CD8-positive, alpha-beta memory T cell (primary cell): ENCODE results near the gene KDM4C. TPM values are rescaled to one million over a fixed set of nuclear protein-coding genes. Genes with fewer than 3 reads are reported as not detected.

Experiments
- CTCF ChIA-PET: fragments of 350-600 bp; sonication (Branson Sonifier 250); formaldehyde crosslinking; loops from one replicate; lab custom pipeline; 2021; ENCODE audit warnings: antibody characterized with exemption; lab: Charles Lee
- POLR2A ChIA-PET: fragments of 350-600 bp; sonication (Branson Sonifier 250); formaldehyde crosslinking; loops from one replicate; lab custom pipeline; 2021; ENCODE audit warnings: antibody characterized with exemption; lab: Charles Lee
- DNase-seq, 5 donors: peaks; one replicate each; pipeline versions ENCODE4 v3.0.0 to v3.0.0-alpha.2; 2020 to 2022; ENCODE audit warnings: mixed read lengths in 1 of 5
- H3K27ac ChIP-seq: one replicate; pipeline ENCODE4 v1.7.0; 2013; ENCODE audit warnings: low read depth, mild to moderate bottlenecking, low read length, moderate library complexity
- H3K27me3 ChIP-seq: 2 replicates; pipeline ENCODE4 v1.7.0; 2013; ENCODE audit warnings: low read length, mild to moderate bottlenecking; ENCODE audit not compliant: insufficient read depth, poor library complexity, severe bottlenecking
- H3K36me3 ChIP-seq: 2 replicates; pipeline ENCODE4 v1.7.0; 2013; ENCODE audit warnings: mild to moderate bottlenecking, low read length, moderate library complexity; ENCODE audit not compliant: insufficient read depth
- H3K4me1 ChIP-seq: 2 replicates; pipeline ENCODE4 v1.7.0; 2013; ENCODE audit warnings: mild to moderate bottlenecking, low read length, moderate library complexity; ENCODE audit not compliant: insufficient read depth
- H3K4me3 ChIP-seq: 2 replicates; pipeline ENCODE4 v1.7.0; 2013; ENCODE audit warnings: mild to moderate bottlenecking, low read length
- H3K9me3 ChIP-seq: 2 replicates; pipeline ENCODE4 v1.7.0; 2013; ENCODE audit warnings: mild to moderate bottlenecking, low read length
- H3K27ac Mint-ChIP-seq, 8 donors: one replicate each; pipeline ENCODE4 v1.8.0; 2020 to 2021; ENCODE audit warnings: mixed read lengths in 8 of 8, mild to moderate bottlenecking in 6 of 8, inconsistent platforms in 3 of 8, moderate library complexity in 3 of 8
- H3K27me3 Mint-ChIP-seq, 2 donors: one replicate each; pipeline ENCODE4 v1.8.0; 2020 to 2021; ENCODE audit warnings: mixed read lengths in 2 of 2, mild to moderate bottlenecking in 1 of 2, moderate library complexity in 1 of 2
- H3K36me3 Mint-ChIP-seq, 3 donors: one replicate each; pipeline ENCODE4 v1.8.0; 2020 to 2021; ENCODE audit warnings: mixed read lengths in 3 of 3, inconsistent platforms in 1 of 3, mild to moderate bottlenecking in 1 of 3
- H3K4me1 Mint-ChIP-seq, 3 donors: one replicate each; pipeline ENCODE4 v1.8.0; 2020 to 2021; ENCODE audit warnings: mixed read lengths in 3 of 3, inconsistent platforms in 1 of 3, mild to moderate bottlenecking in 1 of 3
- H3K4me3 Mint-ChIP-seq, 7 donors: one replicate each; pipeline ENCODE4 v1.8.0; 2020 to 2021; ENCODE audit warnings: mixed read lengths in 7 of 7, mild to moderate bottlenecking in 6 of 7, moderate library complexity in 4 of 7, inconsistent platforms in 2 of 7
- H3K9me3 Mint-ChIP-seq, 5 donors: one replicate each; pipeline ENCODE4 v1.8.0; 2020 to 2022; ENCODE audit warnings: mixed read lengths in 5 of 5, mild to moderate bottlenecking in 3 of 5, moderate library complexity in 2 of 5, inconsistent platforms in 1 of 5
- polyA plus RNA-seq: library from polyadenylated mRNA; unstranded; fragments of 300-500 nt; fragmentation: Illumina TruSeq; gene quantifications from one replicate; pipeline ENCODE4 v1.2.3, GENCODE V29; 2021
- total RNA-seq, 2 experiments: library from RNA; stranded (reverse); gene quantifications; one replicate each; pipeline ENCODE4 v1.2.3, GENCODE V29; 2021

Gene KDM4C
- total and polyA plus RNA-seq, 3 experiments from 2014 or later = 25.9 to 31.9 (median 26.8) TPM

- ChIA-PET POLR2A (interaction anchor here (0.5 to 4.3 kb wide), 15 partner anchors 13 to 1772 kb away, joined by 3 to 72 read pairs (median 3); partner anchors contain the start of genes JAK2, RANBP6 and UHRF2), CTCF (interaction anchor here (0.6 to 1.7 kb wide), 7 partner anchors 17 to 276 kb away, joined by 3 to 8 read pairs (median 4); no protein-coding TSS in a partner anchor)
- Histone ChIP-seq H3K27ac (peak overlapping the region; percentile 97), H3K27me3 (no peaks in the 10 kb centered on the region), H3K36me3 (no peaks in the 10 kb centered on the region), H3K4me1 (peaks cover 14% of the 10 kb centered on the region), H3K4me3 (peak overlapping the region; percentile 86), H3K9me3 (no peaks in the 10 kb centered on the region)
- Mint-ChIP-seq H3K9me3 (peaks cover 0 to 2% (median 0%) of the 10 kb centered on the region in 5 donors), H3K27me3 (peaks cover 0 to 7% of the 10 kb centered on the region in 2 donors), H3K4me3 (peak overlapping the region; percentile 94 to 99 (median 97)), H3K36me3 (peaks cover 0 to 15% (median 0%) of the 10 kb centered on the region in 3 donors), H3K4me1 (peaks cover 26 to 42% (median 35%) of the 10 kb centered on the region in 3 donors), H3K27ac (peak overlapping the region; percentile 98 to 100 (median 100))
- DNase-seq = peak; percentile 56 to 83 (median 78)
Observed at GRCh38 chr9:6757132-6757455, 679 bp upstream of the KDM4C start.

GRCh38 chr9:6758248-6758497 lies 400 bp downstream of the KDM4C start:
- Histone ChIP-seq H3K27me3 (no peaks in the 10 kb centered on the region), H3K27ac (peak overlapping the region; percentile 97), H3K9me3 (no peaks in the 10 kb centered on the region), H3K36me3 (no peaks in the 10 kb centered on the region), H3K4me3 (peak overlapping the region; percentile 86), H3K4me1 (peaks cover 14% of the 10 kb centered on the region)
- peaks cover under 1 to 20% (median 2%) of the 10 kb centered on the region in 3 donors for H3K36me3 Mint-ChIP-seq
- DNase-seq = no peak
- H3K4me3 Mint-ChIP-seq = peak overlapping the region; percentile 94 to 99 (median 97)
- H3K27me3 Mint-ChIP-seq = peaks cover 0 to 7% of the 10 kb centered on the region in 2 donors
- CTCF ChIA-PET = interaction anchor here (1.1 to 1.7 kb wide), 3 partner anchors 25 to 54 kb away, joined by 3 to 8 read pairs (median 5); no protein-coding TSS in a partner anchor
- H3K9me3 Mint-ChIP-seq = peaks cover 0 to 2% (median 0%) of the 10 kb centered on the region in 5 donors
- peaks cover 31 to 48% (median 41%) of the 10 kb centered on the region in 3 donors for H3K4me1 Mint-ChIP-seq
- POLR2A ChIA-PET = interaction anchor here (0.6 to 4.3 kb wide), 13 partner anchors 23 to 1773 kb away, joined by 3 to 72 read pairs (median 4); partner anchors contain the start of genes JAK2, RANBP6, RIC1 and UHRF2
- peak overlapping the region; percentile 91 to 100 (median 98) for H3K27ac Mint-ChIP-seq

GRCh38 chr9:6758498-6759184 lies 868 bp downstream of the KDM4C start:
- DNase-seq = peak; percentile 46 to 78 (median 70)
- Histone ChIP-seq H3K4me3 (peak overlapping the region; percentile 86), H3K27me3 (no peaks in the 10 kb centered on the region), H3K9me3 (no peaks in the 10 kb centered on the region), H3K36me3 (no peaks in the 10 kb centered on the region), H3K27ac (peak overlapping the region; percentile 97), H3K4me1 (peaks cover 14% of the 10 kb centered on the region)
- Mint-ChIP-seq H3K4me3 (peak overlapping the region; percentile 94 to 99 (median 97)), H3K9me3 (peaks cover 0 to 4% (median 0%) of the 10 kb centered on the region in 5 donors), H3K27ac (peak overlapping the region; percentile 86 to 100 (median 97)), H3K4me1 (peaks cover 35 to 52% (median 46%) of the 10 kb centered on the region in 3 donors), H3K27me3 (peaks cover 0 to 7% of the 10 kb centered on the region in 2 donors), H3K36me3 (peaks cover 4 to 20% (median 5%) of the 10 kb centered on the region in 3 donors)
- CTCF ChIA-PET = interaction anchor here (0.9 to 1.7 kb wide), 4 partner anchors 8 to 55 kb away, joined by 3 to 5 read pairs (median 3); no protein-coding TSS in a partner anchor
- POLR2A ChIA-PET = interaction anchor here (1.2 to 4.3 kb wide), 8 partner anchors 8 to 751 kb away, joined by 3 to 72 read pairs (median 22); partner anchors contain the start of genes RANBP6 and UHRF2

- Mint-ChIP-seq H3K27me3 (peaks cover 0 to 7% of the 10 kb centered on the region in 2 donors), H3K4me3 (peak overlapping the region; percentile 94 to 99 (median 97)), H3K4me1 (peaks cover 41 to 60% (median 54%) of the 10 kb centered on the region in 3 donors), H3K27ac (peak overlapping the region; percentile 86 to 100 (median 97)), H3K36me3 (peaks cover 4 to 20% (median 5%) of the 10 kb centered on the region in 3 donors), H3K9me3 (peaks cover 0 to 4% (median 0%) of the 10 kb centered on the region in 5 donors)
- Histone ChIP-seq H3K36me3 (no peaks in the 10 kb centered on the region), H3K4me1 (peaks cover 14% of the 10 kb centered on the region), H3K27me3 (no peaks in the 10 kb centered on the region), H3K9me3 (no peaks in the 10 kb centered on the region), H3K4me3 (peak overlapping the region; percentile 86), H3K27ac (peak overlapping the region; percentile 97)
- CTCF ChIA-PET = interaction anchor here (0.9 to 1.1 kb wide), 3 partner anchors 9 to 55 kb away, joined by 3 read pairs; no protein-coding TSS in a partner anchor
- DNase-seq = peak in 3 of 5 donors; percentile 18 to 59 (median 20)
- POLR2A ChIA-PET = interaction anchor here (0.6 to 4.3 kb wide), 7 partner anchors 9 to 346 kb away, joined by 3 to 72 read pairs (median 34); partner anchors contain the start of gene UHRF2
Observed at GRCh38 chr9:6759185-6759977, 1.6 kb downstream of the KDM4C start.

GRCh38 chr9:6761306-6761705 lies 3.5 kb downstream of the KDM4C start:
- Mint-ChIP-seq H3K9me3 (peaks cover 0 to 4% (median 0%) of the 10 kb centered on the region in 5 donors), H3K4me1 (peaks cover 53 to 72% (median 69%) of the 10 kb centered on the region in 3 donors), H3K27me3 (peaks cover 0 to 7% of the 10 kb centered on the region in 2 donors), H3K27ac (peak overlapping the region in 4 of 8 donors; percentile 32 to 72 (median 62)), H3K36me3 (peaks cover 4 to 20% (median 5%) of the 10 kb centered on the region in 3 donors), H3K4me3 (peak overlapping the region in 3 of 7 donors; percentile 31 to 41 (median 33))
- CTCF ChIA-PET = no interaction called here
- POLR2A ChIA-PET = no interaction called here
- Histone ChIP-seq H3K4me1 (peaks cover 21% of the 10 kb centered on the region), H3K36me3 (no peaks in the 10 kb centered on the region), H3K4me3 (no peak overlapping the region), H3K9me3 (no peaks in the 10 kb centered on the region), H3K27me3 (no peaks in the 10 kb centered on the region), H3K27ac (no peak overlapping the region)
- DNase-seq = no peak

GRCh38 chr9:6763244-6763643 lies 5.5 kb downstream of the KDM4C start:
- Mint-ChIP-seq H3K27ac (peak overlapping the region in 5 of 8 donors; percentile 2 to 88 (median 20)), H3K4me3 (peak overlapping the region in 1 of 7 donors; percentile 56), H3K9me3 (peaks cover 0 to 4% (median 0%) of the 10 kb centered on the region in 5 donors), H3K27me3 (peaks cover 0 to 5% of the 10 kb centered on the region in 2 donors), H3K4me1 (peaks cover 52 to 77% (median 74%) of the 10 kb centered on the region in 3 donors), H3K36me3 (peaks cover 4 to 15% (median 5%) of the 10 kb centered on the region in 3 donors)
- Histone ChIP-seq H3K9me3 (no peaks in the 10 kb centered on the region), H3K27ac (no peak overlapping the region), H3K36me3 (no peaks in the 10 kb centered on the region), H3K4me1 (peaks cover 25% of the 10 kb centered on the region), H3K27me3 (no peaks in the 10 kb centered on the region), H3K4me3 (no peak overlapping the region)
- ChIA-PET POLR2A (interaction anchor here (0.7 kb wide), 1 partner anchor 12 kb away, joined by 3 read pairs; no protein-coding TSS in a partner anchor), CTCF (interaction anchor here (1.0 kb wide), 1 partner anchor 14 kb away, joined by 3 read pairs; no protein-coding TSS in a partner anchor)
- no peak for DNase-seq

GRCh38 chr9:6764011-6764410 lies 6.2 kb downstream of the KDM4C start:
- peak overlapping the region in 5 of 8 donors; percentile 5 to 60 (median 17) for H3K27ac Mint-ChIP-seq
- H3K4me3 ChIP-seq = no peak overlapping the region
- no peaks in the 10 kb centered on the region for H3K36me3 ChIP-seq
- DNase-seq = no peak
- H3K27me3 ChIP-seq = no peaks in the 10 kb centered on the region
- H3K4me1 ChIP-seq = peaks cover 27% of the 10 kb centered on the region
- H3K9me3 ChIP-seq = no peaks in the 10 kb centered on the region
- peaks cover 0 to under 1% of the 10 kb centered on the region in 2 donors for H3K27me3 Mint-ChIP-seq
- H3K36me3 Mint-ChIP-seq = peaks cover 4 to 9% (median 5%) of the 10 kb centered on the region in 3 donors
- peaks cover 0 to 4% (median 0%) of the 10 kb centered on the region in 5 donors for H3K9me3 Mint-ChIP-seq
- no peak overlapping the region for H3K27ac ChIP-seq
- ChIA-PET CTCF (interaction anchor here (1.0 kb wide), 1 partner anchor 14 kb away, joined by 3 read pairs; no protein-coding TSS in a partner anchor), POLR2A (interaction anchor here (0.5 kb wide), 1 partner anchor 57 kb away, joined by 4 read pairs; no protein-coding TSS in a partner anchor)
- peaks cover 57 to 84% (median 80%) of the 10 kb centered on the region in 3 donors for H3K4me1 Mint-ChIP-seq
- peak overlapping the region in 1 of 7 donors; percentile 22 for H3K4me3 Mint-ChIP-seq
